GM11168 (cell line): Measurements from ENCODE around the gene GPAT2.
"Not testable (repeated sequence)": the region's sequence is repeated elsewhere in the genome, so short reads cannot be mapped to it uniquely, and the experiment has no call there.

Experiments used
- in situ Hi-C: fragments of 300-500 bp; cut with MboI; formaldehyde crosslinking; loops from one replicate; pipeline ENCODE4 v1.12.0; 2022; ENCODE audit warnings: low sequenced_read_pairs; ENCODE audit not compliant: unreplicated experiment

Gene GPAT2

GRCh38 chr2:96024336-96025193 is 10.2 kb downstream of the GPAT2 start:
- in situ Hi-C loops: loop anchor here (10.0 kb wide), 1 partner anchor 230 kb away; no protein-coding TSS in a partner anchor

- in situ Hi-C loops: loop anchor here (10.0 kb wide), 1 partner anchor 229 kb away; no protein-coding TSS in a partner anchor
These were observed 11.0 kb downstream of the GPAT2 start for GRCh38 chr2:96023701-96024100.

- in situ Hi-C loops: loop anchor here (10.0 kb wide), 1 partner anchor 228 kb away; no protein-coding TSS in a partner anchor
These were observed 11.8 kb downstream of the GPAT2 start for GRCh38 chr2:96022701-96023447.

GRCh38 chr2:96022126-96022525 is 12.6 kb downstream of the GPAT2 start:
- in situ Hi-C loops: loop anchor here (10.0 kb wide), 1 partner anchor 227 kb away; no protein-coding TSS in a partner anchor

- in situ Hi-C loops: loop anchor here (10.0 kb wide), 1 partner anchor 226 kb away; no protein-coding TSS in a partner anchor
These were observed 13.6 kb downstream of the GPAT2 start for GRCh38 chr2:96021142-96021541.

GRCh38 chr2:96019909-96020590 is 14.7 kb downstream of the GPAT2 start:
- in situ Hi-C loops: loop anchor here (10.0 kb wide), 1 partner anchor 225 kb away; no protein-coding TSS in a partner anchor

GRCh38 chr2:96016321-96016720 is 18.4 kb downstream of the GPAT2 start:
- in situ Hi-C loops: not testable (repeated sequence)

GRCh38 chr2:96012792-96013264 is 21.9 kb downstream of the GPAT2 start:
- in situ Hi-C loops: loop anchor here (5.0 kb wide), 1 partner anchor 1079 kb away; the partner anchor contains the start of gene FAHD2B

GRCh38 chr2:96012086-96012791 is 22.5 kb downstream of the GPAT2 start:
- in situ Hi-C loops: loop anchor here (5.0 kb wide), 1 partner anchor 1080 kb away; the partner anchor contains the start of gene FAHD2B

- in situ Hi-C loops: loop anchor here (5.0 kb wide), 1 partner anchor 1081 kb away; the partner anchor contains the start of gene FAHD2B
These were observed 23.6 kb downstream of the GPAT2 start for GRCh38 chr2:96011129-96011455.

- in situ Hi-C loops: loop anchor here (5.0 kb wide), 1 partner anchor 1082 kb away; the partner anchor contains the start of gene FAHD2B
These were observed 24.2 kb downstream of the GPAT2 start for GRCh38 chr2:96010320-96011128.

GRCh38 chr2:96009833-96010232 is 24.9 kb downstream of the GPAT2 start:
- in situ Hi-C loops: loop anchor here (5.0 to 10.0 kb wide), 2 partner anchors 105 to 1082 kb away; partner anchors contain the start of genes ADRA2B and FAHD2B

GRCh38 chr2:96008051-96008450 is 26.7 kb downstream of the GPAT2 start:
- in situ Hi-C loops: loop anchor here (10.0 kb wide), 1 partner anchor 107 kb away; the partner anchor contains the start of gene ADRA2B

- in situ Hi-C loops: loop anchor here (10.0 kb wide), 1 partner anchor 109 kb away; the partner anchor contains the start of gene ADRA2B
These were observed 28.5 kb downstream of the GPAT2 start for GRCh38 chr2:96006248-96006647.

GRCh38 chr2:95992520-95993272 is 42.0 kb downstream of the GPAT2 start:
- in situ Hi-C loops: loop anchor here (5.0 to 10.0 kb wide), 2 partner anchors 1120 to 1602 kb away; partner anchors contain the start of gene ANKRD36

GRCh38 chr2:95992102-95992501 is 42.6 kb downstream of the GPAT2 start:
- in situ Hi-C loops: loop anchor here (5.0 to 10.0 kb wide), 2 partner anchors 1120 to 1603 kb away; partner anchors contain the start of gene ANKRD36
